Sigmoid colon (tissue), 4 donors: ENCODE results near the gene MSLN.

ENCODE experiments used
- EP300 ChIP-seq, 4 donors: sonication (generic); formaldehyde crosslinking; IDR thresholded peaks; one replicate each; pipeline ENCODE4 v1.6.1; 2017; ENCODE audit warnings: antibody characterized with exemption in 4 of 4
- POLR2A ChIP-seq, 2 donors: fragments of 450-650 bp; IDR thresholded peaks; one replicate each; pipeline ENCODE4 v1.6.1; 2016; ENCODE audit warnings: antibody characterized with exemption in 2 of 2, mild to moderate bottlenecking in 2 of 2, moderate library complexity in 2 of 2
- POLR2AphosphoS5 ChIP-seq, 4 donors: sonication (generic); formaldehyde crosslinking; IDR thresholded peaks; one replicate each; pipeline ENCODE4 v1.6.1; 2017; ENCODE audit warnings: antibody characterized with exemption in 4 of 4
- TF ChIP-seq, protein P1 (sequence below), 4 experiments: fragments of 450-650 bp in 3 of 4; fragments of 200-600 bp in 1 of 4; IDR thresholded peaks; one replicate each; pipeline ENCODE4 v1.5.1; 2016 to 2019; ENCODE audit warnings: antibody characterized with exemption in 4 of 4, mild to moderate bottlenecking in 3 of 4, moderate library complexity in 2 of 4

DNA sequence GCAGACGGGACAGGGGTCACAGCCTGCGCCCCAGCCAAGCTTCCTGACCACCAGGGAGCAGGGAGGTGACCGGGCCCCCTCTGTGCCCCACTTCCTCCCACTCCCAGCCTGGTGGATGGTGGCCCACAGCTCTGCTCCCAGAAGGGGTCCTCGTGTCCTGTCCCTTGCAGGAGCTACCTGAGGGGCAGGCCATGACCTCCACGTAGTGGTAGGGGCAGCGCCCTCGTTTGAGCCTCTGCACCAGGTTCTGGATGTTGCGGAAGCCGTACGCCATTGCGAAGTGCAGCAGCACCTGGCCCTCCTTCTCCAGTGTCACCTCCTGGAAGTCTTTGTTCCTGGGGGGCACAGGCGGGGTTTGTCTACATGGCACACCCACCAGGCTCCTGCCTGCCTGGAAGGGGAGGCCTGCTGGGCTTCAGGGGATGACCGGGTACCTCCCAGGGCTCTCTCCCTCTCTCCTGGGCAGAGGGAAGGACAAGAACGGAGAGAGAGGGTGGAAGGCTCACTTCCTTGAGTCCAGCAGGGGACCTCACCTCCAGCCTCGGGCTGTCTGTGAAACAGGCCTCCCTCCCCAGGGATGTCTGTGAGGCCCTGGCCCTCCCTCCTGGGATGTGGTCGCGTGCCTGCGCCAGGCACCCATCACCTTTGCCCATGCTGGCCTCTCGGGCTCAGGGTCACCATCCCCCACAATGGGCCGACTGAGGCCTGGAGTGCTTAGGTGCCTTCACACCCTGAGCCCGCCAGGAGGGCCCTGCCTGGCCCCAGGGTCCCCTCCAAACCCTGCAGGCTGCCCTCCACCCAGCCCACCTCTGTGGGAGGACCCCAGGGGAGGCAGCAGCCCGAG, 29.6 kb upstream of the MSLN start:
- TF ChIP-seq EP300 (IDR thresholded peaks at IDR 0.05) (no peak), POLR2A (IDR thresholded peaks at IDR 0.05) (no peak), POLR2AphosphoS5 (IDR thresholded peaks at IDR 0.05) (no peak)
- TF ChIP-seq, protein P1, sequence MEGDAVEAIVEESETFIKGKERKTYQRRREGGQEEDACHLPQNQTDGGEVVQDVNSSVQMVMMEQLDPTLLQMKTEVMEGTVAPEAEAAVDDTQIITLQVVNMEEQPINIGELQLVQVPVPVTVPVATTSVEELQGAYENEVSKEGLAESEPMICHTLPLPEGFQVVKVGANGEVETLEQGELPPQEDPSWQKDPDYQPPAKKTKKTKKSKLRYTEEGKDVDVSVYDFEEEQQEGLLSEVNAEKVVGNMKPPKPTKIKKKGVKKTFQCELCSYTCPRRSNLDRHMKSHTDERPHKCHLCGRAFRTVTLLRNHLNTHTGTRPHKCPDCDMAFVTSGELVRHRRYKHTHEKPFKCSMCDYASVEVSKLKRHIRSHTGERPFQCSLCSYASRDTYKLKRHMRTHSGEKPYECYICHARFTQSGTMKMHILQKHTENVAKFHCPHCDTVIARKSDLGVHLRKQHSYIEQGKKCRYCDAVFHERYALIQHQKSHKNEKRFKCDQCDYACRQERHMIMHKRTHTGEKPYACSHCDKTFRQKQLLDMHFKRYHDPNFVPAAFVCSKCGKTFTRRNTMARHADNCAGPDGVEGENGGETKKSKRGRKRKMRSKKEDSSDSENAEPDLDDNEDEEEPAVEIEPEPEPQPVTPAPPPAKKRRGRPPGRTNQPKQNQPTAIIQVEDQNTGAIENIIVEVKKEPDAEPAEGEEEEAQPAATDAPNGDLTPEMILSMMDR (IDR thresholded peaks at IDR 0.05), result no peak
